GM12874 (cell line): ENCODE data around the gene DAPK2.

ENCODE experiments used
- TF ChIP-seq, protein P1 (sequence below): IDR thresholded peaks from 2 replicates; pipeline ENCODE4 v1.5.1; 2011; ENCODE audit warnings: low read depth, mild to moderate bottlenecking, control low read depth, low read length, moderate library complexity; ENCODE audit not compliant: insufficient read depth

Gene DAPK2

DNA sequence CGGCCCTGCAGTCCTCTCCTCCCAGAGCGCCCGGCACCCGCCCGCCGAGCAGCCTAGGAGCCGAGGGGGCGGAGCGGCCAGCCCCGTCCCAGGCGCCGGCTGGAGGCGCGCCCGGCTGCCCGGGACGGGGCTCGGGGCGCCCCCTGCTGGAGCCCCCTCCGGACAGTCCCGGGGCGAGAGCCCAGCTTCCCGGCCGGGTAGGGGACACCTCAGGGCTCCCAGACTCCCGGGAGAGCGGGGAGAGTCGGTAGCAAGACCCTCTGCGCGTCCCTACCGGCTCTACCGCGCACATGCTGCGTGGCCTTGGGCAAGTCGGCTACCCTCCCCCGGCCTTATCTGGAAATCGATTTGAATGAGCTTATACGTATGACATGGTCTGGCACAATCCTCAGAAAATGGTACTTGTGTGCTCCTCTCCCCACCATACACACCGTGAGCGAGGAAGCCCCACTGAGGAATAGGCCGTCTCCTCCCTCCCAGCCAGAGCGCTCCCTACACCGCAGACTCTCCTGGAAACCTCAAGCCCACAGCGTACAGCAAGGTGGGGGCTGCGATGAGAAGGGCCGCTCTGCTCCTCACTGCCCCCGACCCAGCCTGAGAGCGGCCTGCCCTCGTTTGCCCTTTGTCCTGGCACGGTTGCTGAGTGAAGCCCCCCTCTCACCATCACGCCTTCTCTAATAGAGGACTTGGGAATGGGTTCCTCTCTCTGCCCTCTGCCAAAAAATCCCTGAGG is at the start of gene DAPK2:
Gene DAPK2 (minus strand): TSS at position 65 of the 733 bp plus-strand sequence. CDS start 6,224 bp downstream, outside the sequence.
- TF ChIP-seq, protein P1, sequence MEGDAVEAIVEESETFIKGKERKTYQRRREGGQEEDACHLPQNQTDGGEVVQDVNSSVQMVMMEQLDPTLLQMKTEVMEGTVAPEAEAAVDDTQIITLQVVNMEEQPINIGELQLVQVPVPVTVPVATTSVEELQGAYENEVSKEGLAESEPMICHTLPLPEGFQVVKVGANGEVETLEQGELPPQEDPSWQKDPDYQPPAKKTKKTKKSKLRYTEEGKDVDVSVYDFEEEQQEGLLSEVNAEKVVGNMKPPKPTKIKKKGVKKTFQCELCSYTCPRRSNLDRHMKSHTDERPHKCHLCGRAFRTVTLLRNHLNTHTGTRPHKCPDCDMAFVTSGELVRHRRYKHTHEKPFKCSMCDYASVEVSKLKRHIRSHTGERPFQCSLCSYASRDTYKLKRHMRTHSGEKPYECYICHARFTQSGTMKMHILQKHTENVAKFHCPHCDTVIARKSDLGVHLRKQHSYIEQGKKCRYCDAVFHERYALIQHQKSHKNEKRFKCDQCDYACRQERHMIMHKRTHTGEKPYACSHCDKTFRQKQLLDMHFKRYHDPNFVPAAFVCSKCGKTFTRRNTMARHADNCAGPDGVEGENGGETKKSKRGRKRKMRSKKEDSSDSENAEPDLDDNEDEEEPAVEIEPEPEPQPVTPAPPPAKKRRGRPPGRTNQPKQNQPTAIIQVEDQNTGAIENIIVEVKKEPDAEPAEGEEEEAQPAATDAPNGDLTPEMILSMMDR = peak; percentile 88

DNA sequence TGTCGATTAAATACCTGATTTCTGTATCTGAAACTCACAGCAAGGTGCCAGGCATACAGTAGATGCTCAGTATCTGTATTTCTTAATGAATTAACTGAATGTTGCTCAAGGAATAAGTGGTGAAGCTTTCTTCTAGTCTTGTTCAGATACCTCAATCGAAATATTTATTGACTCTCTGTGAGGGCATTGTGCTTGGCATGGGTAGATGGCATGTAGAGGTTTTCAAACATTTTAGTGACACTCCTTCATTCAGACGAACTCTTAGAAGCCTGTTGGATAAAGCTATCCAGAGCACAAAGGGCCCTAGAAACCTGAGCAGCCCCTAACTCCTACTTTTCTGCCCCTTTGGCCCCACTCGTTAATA is 49.1 kb upstream of the DAPK2 start:
- TF ChIP-seq, protein P1 = no peak

DNA sequence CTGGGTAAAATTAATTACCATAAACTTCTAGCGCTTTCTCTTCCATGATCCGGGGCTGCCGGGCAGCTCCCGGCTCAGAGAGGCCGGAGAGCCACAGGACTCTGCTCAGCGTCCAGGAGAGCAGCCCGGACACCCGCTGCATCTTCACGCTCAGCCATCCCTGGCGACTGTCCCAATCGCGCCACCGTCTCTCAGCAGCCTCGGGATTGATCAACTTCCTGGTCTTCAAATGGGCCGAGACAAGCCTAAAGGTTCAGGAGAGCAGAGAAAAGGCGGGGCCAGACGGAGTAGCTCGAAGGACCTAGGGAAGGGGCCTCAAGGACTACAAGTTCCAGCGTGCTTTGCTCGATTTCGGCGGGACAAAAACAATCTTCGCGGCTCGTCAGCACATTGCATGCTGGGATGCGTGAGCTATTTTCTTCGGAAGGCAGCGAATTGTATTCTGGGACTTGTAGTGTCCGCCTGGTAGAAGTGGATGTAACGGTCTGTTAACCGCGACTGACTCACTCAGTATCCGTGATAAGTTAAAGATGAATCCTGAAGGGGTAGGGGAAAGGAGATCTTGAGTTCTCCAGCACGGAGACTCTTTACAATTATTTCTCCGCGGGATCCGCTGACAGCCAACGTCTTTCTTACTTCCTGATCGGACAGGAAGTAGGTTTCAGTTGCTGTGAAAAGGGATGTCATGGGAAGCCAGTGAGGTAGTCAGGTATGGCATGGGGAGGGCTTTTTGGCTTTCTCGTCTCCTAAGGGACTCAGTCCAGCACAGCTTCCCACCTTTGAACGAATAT is 47.5 kb upstream of the DAPK2 start, which contains the start of gene CIAO2A:
Gene CIAO2A (minus strand): TSS at position 212 of the 791 bp plus-strand sequence. CDS start 70 bp downstream, at position 142.
- TF ChIP-seq, protein P1 = no peak

DNA sequence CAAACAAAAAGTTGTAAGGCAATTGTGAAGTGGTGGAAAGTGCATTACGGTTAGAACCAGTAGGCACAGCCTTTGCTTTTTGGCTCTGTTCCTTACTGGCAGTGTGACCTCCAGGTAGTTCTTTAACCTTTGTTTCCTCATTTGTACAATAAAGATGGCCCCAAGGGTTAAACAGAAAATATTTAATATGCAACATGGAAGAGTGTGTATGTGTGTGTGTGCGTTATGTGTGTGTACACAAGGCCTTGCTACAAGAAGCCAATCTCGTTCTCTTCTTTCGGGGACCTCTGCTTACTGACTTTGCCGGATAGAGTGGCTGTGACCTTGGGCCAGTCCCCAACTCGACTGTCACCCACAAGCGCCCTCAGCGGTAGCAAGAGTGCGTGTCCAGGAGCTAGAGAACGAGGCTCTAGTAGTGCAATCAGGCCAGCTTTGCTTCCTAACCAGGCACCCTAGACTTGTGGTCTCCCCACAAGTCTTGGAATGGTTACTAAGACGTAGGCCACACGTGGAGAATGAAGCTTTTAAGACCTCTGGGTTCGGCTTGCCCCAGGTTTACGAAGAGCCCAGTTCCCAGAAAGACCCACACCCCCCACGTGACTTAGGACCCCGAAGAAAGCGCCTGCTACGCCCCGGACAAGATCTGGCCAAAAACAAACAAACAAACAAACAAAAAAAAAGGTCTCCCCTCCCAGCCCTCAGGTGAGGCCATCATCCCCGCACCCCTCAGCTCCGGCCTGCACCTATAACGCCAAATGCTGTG is 46.8 kb upstream of the DAPK2 start:
- TF ChIP-seq, protein P1 = peak; percentile 35; the same call in 1 of the 2 replicates

DNA sequence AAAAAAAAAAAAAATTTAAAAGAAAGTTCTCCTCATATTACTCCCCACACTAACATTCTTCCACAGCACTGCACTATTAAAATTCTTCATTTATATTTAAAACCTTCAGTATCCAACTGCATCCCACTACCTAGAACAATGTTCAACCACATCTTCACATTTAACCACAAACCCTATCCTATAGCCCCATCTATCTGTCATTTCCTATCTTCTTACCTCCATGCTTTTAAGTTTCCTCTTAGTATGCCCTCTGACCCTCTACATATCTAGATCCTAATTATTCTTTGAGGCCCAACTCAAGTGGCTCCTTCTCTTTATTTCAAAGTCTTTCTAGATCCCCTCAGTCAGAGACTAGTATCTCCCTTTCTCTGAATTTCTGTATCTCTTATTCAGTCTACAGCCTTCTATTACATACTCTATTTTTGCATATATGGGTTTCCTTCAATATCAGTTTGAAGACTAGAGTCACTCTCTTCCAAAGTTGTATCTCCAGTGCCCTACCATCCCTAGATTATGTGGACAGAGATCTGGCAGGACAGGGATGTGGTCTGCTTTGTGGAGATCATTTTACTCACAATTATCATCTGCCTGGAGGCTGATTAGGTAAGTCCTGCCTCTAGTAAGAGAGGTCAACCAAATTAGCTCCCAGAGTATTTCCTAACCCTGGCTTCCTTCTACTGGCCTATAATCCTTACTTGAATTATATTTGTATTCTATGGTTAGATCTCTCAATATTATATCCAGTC is 46.0 kb upstream of the DAPK2 start:
- TF ChIP-seq, protein P1 = 0 out of 2 replicates have a peak, but pooled peaks have one; percentile 2

DNA sequence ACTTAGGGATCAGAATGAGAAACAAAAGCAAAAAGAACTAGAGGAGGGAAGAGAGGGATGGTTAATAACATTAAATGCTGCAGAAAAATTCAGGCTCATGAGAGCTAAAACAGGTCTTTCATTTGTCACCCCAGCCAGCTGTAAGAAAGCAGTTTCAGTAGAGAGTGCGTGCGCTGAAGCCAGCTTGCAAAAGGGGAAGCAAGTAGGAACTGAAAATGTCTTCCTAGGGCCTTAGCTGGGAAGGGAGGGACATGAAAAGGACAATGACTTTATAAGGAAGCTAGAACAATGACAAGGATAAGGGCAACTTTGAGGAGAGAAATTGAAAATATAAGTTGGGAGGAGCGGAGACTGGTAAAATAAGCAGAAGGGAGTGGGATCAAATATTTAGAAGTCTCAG is 44.2 kb upstream of the DAPK2 start:
- TF ChIP-seq, protein P1 = no peak
